PC-3 (cell line): ENCODE measurements around the gene IQCN. TPM values are rescaled to one million over a fixed set of nuclear protein-coding genes. Genes with fewer than 3 reads are reported as not detected.

ENCODE experiments used
- ATAC-seq: fragments of 200-7000 bp; cut with Tn5 transposase; 2 replicates; pipeline ENCODE4 v1.9.1; 2020; ENCODE audit warnings: mild to moderate bottlenecking, moderate library complexity
- BruUV-seq: library from RNA; stranded (reverse); fragments of 400-500 nt; replicated peaks from 2 replicates; lab custom pipeline; 2021; lab: Mats Ljungman, UMichigan
- CTCF ChIA-PET: fragments of 300-600 bp; sonication (Branson Sonifier 250); formaldehyde crosslinking; loops from one replicate; lab custom pipeline; 2022; ENCODE audit warnings: antibody characterized with exemption; lab: Charles Lee
- POLR2A ChIA-PET: fragments of 300-600 bp; sonication (Branson Sonifier 250); formaldehyde crosslinking; loops from one replicate; lab custom pipeline; 2022; ENCODE audit warnings: antibody characterized with exemption; ENCODE audit not compliant: unreplicated experiment; lab: Charles Lee
- DNase-seq: peaks from one replicate; pipeline ENCODE4 v3.0.0-alpha.2; 2015
- H2AFZ ChIP-seq: fragments of 300-600 bp; sonication (generic); 2 replicates; pipeline ENCODE4 v1.6.0; 2016; ENCODE audit warnings: antibody characterized with exemption, low read length
- H3F3A ChIP-seq: fragments of 300-600 bp; sonication (generic); one replicate; pipeline ENCODE4 v1.6.0; 2017; ENCODE audit warnings: antibody characterized with exemption, low read length, control low read depth, mild to moderate bottlenecking; ENCODE audit not compliant: unreplicated experiment
- H3K27ac ChIP-seq: fragments of 300-600 bp; sonication (generic); 2 replicates; pipeline ENCODE4 v1.5.1; 2016; ENCODE audit warnings: mild to moderate bottlenecking, low read length
- H3K27me3 ChIP-seq: fragments of 300-600 bp; sonication (generic); 2 replicates; pipeline ENCODE4 v1.6.1; 2016; ENCODE audit warnings: low read length, mixed read lengths
- H3K36me3 ChIP-seq: fragments of 300-600 bp; sonication (generic); 2 replicates; pipeline ENCODE4 v1.6.1; 2016; ENCODE audit warnings: low read depth, mixed run types, low read length, mixed read lengths
- H3K4me1 ChIP-seq: fragments of 300-600 bp; sonication (generic); 2 replicates; pipeline ENCODE4 v1.5.1; 2016; ENCODE audit warnings: low read length; ENCODE audit not compliant: insufficient read depth
- H3K4me2 ChIP-seq: fragments of 300-600 bp; sonication (generic); 2 replicates; pipeline ENCODE4 v1.6.0; 2016; ENCODE audit warnings: low read length
- H3K4me3 ChIP-seq: fragments of 300-600 bp; sonication (generic); 2 replicates; pipeline ENCODE4 v1.5.1; 2016; ENCODE audit warnings: mild to moderate bottlenecking, low read length, mixed read lengths
- H3K79me2 ChIP-seq: fragments of 300-600 bp; sonication (generic); 2 replicates; pipeline ENCODE4 v1.6.1; 2017; ENCODE audit warnings: low read length, mixed read lengths
- H3K9ac ChIP-seq: fragments of 300-600 bp; sonication (generic); 2 replicates; pipeline ENCODE4 v1.6.0; 2016; ENCODE audit warnings: mild to moderate bottlenecking, low read length
- H3K9me2 ChIP-seq: fragments of 300-600 bp; sonication (generic); replicated peaks from 2 replicates; pipeline ENCODE4 v1.6.1; 2016; ENCODE audit warnings: mixed run types, low read length, mixed read lengths
- H3K9me3 ChIP-seq: fragments of 300-600 bp; sonication (generic); 2 replicates; pipeline ENCODE4 v1.6.1; 2016; ENCODE audit warnings: low read length, mixed read lengths
- H4K20me1 ChIP-seq: fragments of 300-600 bp; sonication (generic); 2 replicates; pipeline ENCODE4 v1.6.1; 2016; ENCODE audit warnings: low read length, mixed read lengths
- CTCF ChIP-seq: fragments of 300-600 bp; sonication (generic); conservative IDR thresholded peaks from 2 replicates; pipeline ENCODE4 v1.5.1; 2017; ENCODE audit warnings: antibody characterized with exemption, low read depth, mild to moderate bottlenecking, low read length
- EZH2 ChIP-seq: fragments of 300-600 bp; sonication (generic); IDR thresholded peaks from one replicate; pipeline ENCODE4 v1.6.1; 2017; ENCODE audit warnings: antibody characterized with exemption, mild to moderate bottlenecking, low read length; ENCODE audit not compliant: unreplicated experiment
- EZH2phosphoT487 ChIP-seq: fragments of 300-600 bp; sonication (generic); IDR thresholded peaks from 2 replicates; pipeline ENCODE4 v1.6.1; 2018; ENCODE audit warnings: mild to moderate bottlenecking, antibody characterized with exemption, low read length, borderline replicate concordance
- intact Hi-C: fragments of 100-400 bp; cut with micrococcal nuclease; formaldehyde crosslinking; loops from 2 replicates; pipeline ENCODE4 v1.9.0; 2023
- total RNA-seq: library from RNA; depleted of rRNA; stranded (reverse); fragments of >200 nt; gene quantifications from 2 replicates; pipeline ENCODE4 v1.2.3, GENCODE V29; 2014

Gene IQCN
- total RNA-seq, 1 experiment from 2014 or later = 0.33 TPM

- no peaks in the 10 kb centered on the region for H3K36me3 ChIP-seq
- DNase-seq = no peak
- no peak overlapping the region for H3K4me2 ChIP-seq
- BruUV-seq = no TSS peak
- H3K9ac ChIP-seq = no peak overlapping the region
- no peak for TF ChIP-seq EZH2phosphoT487
- TF ChIP-seq CTCF = no peak
- TF ChIP-seq EZH2 = no peak
- no peak for ATAC-seq
- no peaks in the 10 kb centered on the region for H3F3A ChIP-seq
- no peaks in the 10 kb centered on the region for H3K9me3 ChIP-seq
- peaks cover 19% of the 10 kb centered on the region for H3K4me1 ChIP-seq
- H3K4me3 ChIP-seq = no peak overlapping the region
- no peaks in the 10 kb centered on the region for H3K27me3 ChIP-seq
- intact Hi-C loops = no loop called here
- H3K79me2 ChIP-seq = no peaks in the 10 kb centered on the region
- H4K20me1 ChIP-seq = no peaks in the 10 kb centered on the region
- H3K9me2 ChIP-seq = no peaks in the 10 kb centered on the region
- no peak overlapping the region for H3K27ac ChIP-seq
- ChIA-PET CTCF (interaction anchor here (1.3 kb wide), 1 partner anchor 22 kb away, joined by 18 read pairs; no protein-coding TSS in a partner anchor), POLR2A (interaction anchor here (0.8 kb wide), 1 partner anchor 20 kb away, joined by 4 read pairs; the partner anchor contains the start of gene JUND)
- no peak overlapping the region for H2AFZ ChIP-seq
Measured at GRCh38 chr19:18301718-18302111, 27.5 kb upstream of the IQCN start.

DNA sequence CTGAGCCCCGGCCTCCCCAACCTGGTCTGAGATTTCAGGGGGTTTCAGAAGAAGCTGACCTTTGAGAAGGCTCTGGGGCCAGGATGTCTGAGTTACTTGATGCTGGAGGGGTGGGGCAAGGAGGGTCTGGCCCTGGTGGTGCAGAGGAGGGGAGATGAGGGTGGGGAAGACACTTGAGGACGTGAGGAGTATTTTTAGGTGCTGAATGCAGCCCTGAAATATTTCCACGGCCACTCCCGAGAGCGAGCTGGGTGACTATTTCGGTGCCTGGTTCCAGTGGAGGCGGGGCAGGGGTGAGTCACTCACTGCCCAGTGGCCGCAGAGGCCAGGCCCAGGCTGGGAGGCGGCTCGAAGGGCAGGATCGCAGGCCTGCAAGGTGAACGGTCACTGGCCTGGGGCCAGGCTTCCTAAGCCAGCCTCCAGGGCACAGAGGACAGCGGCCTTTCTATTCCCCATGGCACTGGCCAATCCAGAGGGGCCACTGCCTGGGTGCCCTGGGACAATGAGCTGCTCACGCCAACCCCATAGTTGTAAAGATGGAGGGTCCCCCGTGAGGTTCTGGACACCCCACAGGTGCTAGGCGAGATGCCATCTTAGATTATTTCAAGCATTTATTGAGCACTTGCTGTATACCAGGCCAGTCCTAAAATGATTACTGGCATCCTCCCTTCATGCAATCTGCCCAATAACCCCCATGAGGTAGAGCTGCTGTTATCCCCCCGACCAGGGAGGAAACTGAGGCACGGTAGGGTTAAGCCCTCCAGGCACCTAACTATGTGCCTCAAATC lies 26.9 kb upstream of the IQCN start:
- Histone ChIP-seq H3K4me2 (peak overlapping the region; percentile 33), H4K20me1 (no peaks in the 10 kb centered on the region), H3K9me2 (no peaks in the 10 kb centered on the region), H3F3A (no peaks in the 10 kb centered on the region), H3K4me1 (peaks cover 19% of the 10 kb centered on the region), H3K79me2 (no peaks in the 10 kb centered on the region), H3K9ac (no peak overlapping the region), H3K36me3 (no peaks in the 10 kb centered on the region), H3K9me3 (no peaks in the 10 kb centered on the region), H3K27ac (no peak overlapping the region), H3K4me3 (no peak overlapping the region), H3K27me3 (no peaks in the 10 kb centered on the region), H2AFZ (no peak overlapping the region)
- ChIA-PET POLR2A (interaction anchor here (0.8 kb wide), 1 partner anchor 20 kb away, joined by 4 read pairs; the partner anchor contains the start of gene JUND), CTCF (interaction anchor here (1.3 kb wide), 1 partner anchor 22 kb away, joined by 18 read pairs; no protein-coding TSS in a partner anchor)
- ATAC-seq (peak; percentile 75), DNase-seq (peak; percentile 51)
- intact Hi-C loops = no loop called here
- BruUV-seq = no TSS peak
- TF ChIP-seq EZH2phosphoT487 (no peak), EZH2 (no peak), CTCF (no peak)

- Histone ChIP-seq H3K79me2 (no peaks in the 10 kb centered on the region), H3K4me1 (peaks cover 14% of the 10 kb centered on the region), H3K4me2 (no peak overlapping the region), H3K9me2 (no peaks in the 10 kb centered on the region), H3K36me3 (no peaks in the 10 kb centered on the region), H3K9me3 (no peaks in the 10 kb centered on the region), H3K9ac (no peak overlapping the region), H3F3A (no peaks in the 10 kb centered on the region), H3K27me3 (no peaks in the 10 kb centered on the region), H2AFZ (no peak overlapping the region), H3K27ac (no peak overlapping the region), H3K4me3 (no peak overlapping the region), H4K20me1 (no peaks in the 10 kb centered on the region)
- DNase-seq (no peak), ATAC-seq (no peak)
- no TSS peak for BruUV-seq
- TF ChIP-seq CTCF (no peak), EZH2phosphoT487 (no peak), EZH2 (no peak)
- ChIA-PET CTCF (interaction anchor here (0.8 kb wide), 1 partner anchor 20 kb away, joined by 4 read pairs; no protein-coding TSS in a partner anchor), POLR2A (no interaction called here)
- intact Hi-C loops = no loop called here
Measured at GRCh38 chr19:18299654-18300053, 25.4 kb upstream of the IQCN start.
